ENCODE data around the gene FZD1.
"Not testable (repeated sequence)": the region's sequence is repeated elsewhere in the genome, so short reads cannot be mapped to it uniquely, and the experiment has no call there.

The FZD1 gene

DNA sequence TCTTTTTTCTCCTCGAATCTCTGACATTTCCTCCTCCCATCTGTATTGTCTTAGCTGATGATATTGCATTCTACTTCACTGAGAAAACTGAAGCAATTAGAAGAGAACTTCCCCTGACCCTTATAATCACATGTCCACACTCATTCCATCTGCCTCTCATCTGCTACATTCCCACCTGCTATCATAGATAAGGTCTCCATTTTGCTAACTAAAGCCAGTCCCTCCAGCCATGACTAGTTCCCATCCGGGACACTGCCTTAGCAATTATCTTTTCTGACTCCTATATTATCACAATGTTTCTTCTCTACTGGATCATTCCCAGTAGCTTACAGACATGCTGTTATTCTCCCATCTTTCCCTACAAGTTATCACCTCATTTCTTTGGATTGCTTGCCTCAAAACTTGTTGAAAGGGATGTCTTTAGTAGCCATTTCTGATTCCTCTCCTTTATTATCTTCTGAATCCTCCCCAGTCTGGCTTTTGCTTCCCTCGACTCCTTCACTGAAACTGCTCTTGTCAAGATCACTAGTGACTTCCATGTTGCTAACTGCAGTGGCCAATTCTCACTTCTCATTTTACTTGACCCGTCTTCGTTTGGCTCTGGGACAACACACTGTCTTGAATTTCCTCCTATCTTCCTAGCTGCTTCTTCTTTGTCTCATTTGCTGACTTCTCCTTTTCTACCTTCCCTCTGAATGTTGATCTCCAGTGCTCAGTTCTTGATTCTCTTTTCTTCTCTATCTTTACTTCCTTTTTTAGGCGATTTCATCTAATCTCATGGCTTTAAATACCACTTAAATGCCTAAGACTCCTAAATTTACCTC, 35.9 kb downstream of the FZD1 start:
- DNase-seq, result no peak

DNA sequence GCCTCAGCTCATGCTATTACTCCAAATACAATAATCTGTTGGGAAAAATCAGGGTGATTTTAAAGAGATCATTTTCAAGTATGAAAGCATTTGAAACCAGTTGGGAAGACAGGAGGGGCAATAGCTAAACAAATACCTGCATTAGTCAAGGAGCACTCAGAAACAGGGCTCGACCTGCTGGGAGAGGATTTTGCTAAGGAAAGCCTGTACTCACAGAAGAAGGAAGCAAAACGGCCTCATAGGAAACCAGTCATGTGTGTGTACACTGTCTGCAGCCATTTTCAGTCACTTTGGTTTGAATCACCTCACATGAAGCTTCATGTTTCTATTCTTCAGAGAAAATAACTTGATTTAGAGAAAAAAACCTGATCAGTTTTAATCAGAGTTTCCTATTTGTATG, 38.6 kb downstream of the FZD1 start:
- DNase-seq, result no peak

DNA sequence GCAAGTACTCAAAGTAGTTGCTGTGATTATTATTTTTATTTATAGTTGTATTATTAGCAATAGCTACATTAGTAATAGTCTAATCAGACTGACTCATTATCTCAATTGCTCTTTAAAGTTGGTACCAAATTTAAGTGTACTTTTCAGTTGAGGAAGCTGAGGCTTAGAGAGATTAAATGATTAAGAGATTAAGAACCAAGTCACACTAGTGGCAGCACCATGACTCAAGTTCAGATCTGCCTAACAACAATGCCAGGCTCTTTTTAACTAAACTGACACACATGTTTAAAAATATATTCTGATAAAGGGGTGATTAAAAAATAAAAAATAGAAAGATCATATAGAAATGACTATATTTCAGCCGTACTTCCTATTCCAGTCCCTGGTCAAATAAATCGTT, 42.0 kb downstream of the FZD1 start:
- DNase-seq, result no peak

DNA sequence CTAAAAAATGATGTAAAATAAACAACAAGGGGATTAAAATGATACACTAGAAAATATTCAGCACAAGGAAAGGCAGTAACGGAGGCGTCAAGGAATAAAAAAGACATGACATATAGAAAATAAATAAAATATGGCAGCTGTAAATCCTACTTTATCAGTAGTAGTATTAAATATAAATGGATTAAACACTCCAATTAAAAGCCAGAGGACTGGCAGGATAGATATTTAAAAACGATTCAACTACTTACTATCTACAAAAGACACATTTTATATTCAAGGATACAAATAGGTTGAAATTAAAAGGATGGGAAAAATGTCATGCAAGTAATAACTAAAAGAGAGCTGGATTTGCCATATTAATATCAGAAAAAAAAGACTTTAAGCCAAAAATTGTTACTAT, 43.2 kb downstream of the FZD1 start:
- DNase-seq, result no peak

DNA sequence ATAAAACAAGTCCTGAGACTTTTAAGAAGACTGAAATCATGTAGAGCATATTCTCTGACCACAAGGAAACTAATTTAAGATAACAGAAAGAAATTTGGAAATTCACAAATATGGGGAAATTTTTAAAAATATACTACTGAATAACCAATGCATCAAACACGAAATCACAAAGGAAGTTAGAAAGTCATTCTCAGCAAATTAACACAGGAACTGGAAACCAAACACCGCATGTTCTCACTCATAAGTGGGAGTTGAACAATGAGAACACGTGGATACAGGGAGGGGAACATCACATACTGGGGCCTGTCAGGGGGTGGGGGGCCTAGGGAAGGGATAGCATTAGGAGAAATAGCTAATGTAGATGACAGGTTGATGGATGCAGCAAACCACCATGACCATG, 44.0 kb downstream of the FZD1 start:
- DNase-seq, result not testable (repeated sequence)

DNA sequence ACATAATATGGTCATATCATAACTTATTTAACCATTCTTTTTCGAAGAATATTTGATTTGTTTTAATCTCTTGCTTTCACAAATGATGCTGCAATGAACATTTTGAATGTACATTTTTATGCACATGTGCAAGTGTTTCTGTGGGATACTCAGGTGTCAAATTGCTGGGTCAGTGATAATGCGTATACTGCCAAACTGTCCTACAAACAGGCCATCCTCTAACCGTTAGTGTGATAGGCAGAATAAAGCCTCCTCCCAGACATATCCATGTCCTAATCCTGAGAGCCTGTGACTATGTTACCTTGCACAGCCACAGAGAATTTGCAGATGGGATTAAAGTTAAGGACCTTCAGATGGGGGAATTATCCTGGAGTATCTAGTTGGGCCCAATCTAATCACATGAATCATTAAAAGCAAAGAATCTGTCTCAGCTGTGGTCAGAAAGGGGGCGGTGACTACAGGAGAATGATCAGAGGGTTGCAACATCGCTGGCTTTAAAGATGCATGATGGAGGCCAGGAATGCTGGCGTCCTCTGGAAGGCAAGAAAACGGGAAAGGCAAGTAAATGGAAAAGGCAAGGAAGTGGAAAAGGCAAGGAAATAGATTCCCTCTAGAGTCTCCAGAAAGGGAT, 46.7 kb downstream of the FZD1 start:
- DNase-seq, result no peak

DNA sequence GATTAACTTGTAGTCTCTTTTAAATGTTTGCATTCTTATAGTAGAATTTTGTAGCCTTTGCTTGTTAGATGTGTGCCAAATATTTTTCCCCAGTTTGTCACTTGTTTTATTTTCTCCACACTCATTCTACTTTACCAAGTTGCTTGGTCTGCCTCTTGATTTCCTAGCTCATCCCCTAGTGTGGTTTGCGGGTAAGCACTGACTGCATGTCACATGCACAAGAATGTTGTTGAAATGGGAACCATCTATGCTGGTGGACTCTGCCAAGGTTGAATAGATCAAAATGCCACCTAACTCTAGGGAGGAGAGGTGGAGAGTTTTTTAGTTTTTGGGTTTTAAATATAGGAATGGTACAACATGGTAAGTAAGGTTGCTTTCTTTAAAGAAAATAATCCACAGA, 47.6 kb downstream of the FZD1 start:
- DNase-seq, result no peak

DNA sequence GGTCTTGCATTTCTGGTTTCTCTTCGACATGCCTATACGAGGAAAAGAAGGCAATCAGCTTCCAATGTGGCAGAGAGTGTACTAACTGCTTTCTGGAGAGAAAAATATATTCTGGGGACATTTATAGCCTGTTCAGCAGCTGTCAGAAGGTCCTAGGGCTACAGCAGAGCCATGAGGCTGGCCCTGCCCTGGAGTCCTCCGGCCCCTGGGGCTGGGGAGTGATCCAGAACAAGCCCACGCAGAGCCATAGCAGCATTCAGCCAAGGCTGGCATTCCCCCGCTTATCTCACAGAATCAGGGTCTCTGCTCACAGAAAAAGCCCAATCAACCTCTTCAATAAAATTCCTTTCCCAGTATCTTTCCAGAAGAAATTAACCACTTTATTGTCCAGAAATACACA, 48.9 kb downstream of the FZD1 start:
- no peak for DNase-seq

DNA sequence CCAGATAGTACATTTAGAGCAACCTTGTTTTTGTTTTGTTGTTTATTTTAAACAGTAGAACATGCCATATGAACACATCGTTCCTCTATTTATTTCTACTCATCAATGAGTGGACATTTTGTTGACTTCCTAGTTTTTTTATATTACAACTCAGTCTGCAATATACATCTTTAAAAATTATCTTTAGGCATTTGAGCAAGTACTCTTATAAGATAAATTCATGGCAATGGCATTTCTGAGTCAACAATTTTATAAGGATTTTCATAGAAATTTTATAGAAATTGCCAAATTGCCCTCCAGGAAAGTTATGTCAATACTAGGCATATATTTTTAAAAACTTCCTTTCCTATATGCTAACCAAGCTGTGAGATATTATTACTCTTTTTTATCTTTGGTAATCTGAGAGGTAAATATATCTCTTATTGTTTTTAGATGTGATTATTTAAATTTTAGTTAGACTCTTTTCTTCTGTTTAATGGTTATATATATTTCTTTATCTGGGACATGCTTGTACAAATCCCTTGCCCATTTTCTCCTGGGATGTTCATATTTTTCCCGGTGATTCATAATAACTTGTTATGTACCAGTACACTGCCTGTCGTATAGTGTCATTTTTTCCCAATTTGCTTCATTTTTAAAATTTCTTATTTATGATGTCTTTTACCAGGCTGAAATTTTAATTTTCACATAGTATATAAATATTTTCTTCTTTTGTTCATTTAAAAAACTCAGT, 50.5 kb downstream of the FZD1 start:
- no peak for DNase-seq

DNA sequence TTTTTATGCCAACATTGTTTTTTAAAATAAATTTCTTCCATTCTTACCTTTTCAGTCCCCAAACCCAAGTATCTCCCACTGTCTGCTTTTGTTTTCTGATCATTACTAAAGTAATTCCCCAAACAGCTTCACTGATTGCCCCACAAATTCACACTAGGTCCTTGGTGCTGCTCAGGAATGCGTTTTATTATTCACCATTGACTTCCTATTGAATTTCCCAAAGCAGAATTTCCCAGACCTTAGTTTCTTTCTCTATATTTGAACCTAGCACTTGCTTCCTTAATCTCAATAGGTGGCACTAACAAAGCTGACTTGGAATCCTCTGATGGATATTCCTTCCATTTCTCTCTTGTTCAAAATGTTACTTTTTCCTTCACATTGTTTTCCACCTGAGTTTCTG, 52.2 kb downstream of the FZD1 start:
- no peak for DNase-seq

DNA sequence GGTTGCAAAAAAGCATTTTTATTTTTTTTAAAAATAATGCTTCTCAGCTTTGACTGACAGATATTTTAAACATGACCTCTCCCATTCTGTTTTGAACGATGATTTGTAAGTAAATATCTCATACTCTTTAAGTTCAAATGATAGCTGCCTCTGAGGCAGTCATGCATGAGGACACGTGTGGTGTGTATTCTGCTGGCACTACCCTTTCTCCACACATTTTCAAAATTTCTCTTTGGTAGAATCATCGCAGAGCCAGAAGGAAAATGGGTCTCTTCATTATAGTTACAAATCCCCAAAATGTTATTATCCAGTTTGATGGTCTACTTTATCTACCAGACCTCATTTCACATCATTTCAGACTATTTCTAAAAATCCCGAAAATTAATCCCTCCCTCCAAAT, 55.1 kb downstream of the FZD1 start:
- DNase-seq, result no peak

DNA sequence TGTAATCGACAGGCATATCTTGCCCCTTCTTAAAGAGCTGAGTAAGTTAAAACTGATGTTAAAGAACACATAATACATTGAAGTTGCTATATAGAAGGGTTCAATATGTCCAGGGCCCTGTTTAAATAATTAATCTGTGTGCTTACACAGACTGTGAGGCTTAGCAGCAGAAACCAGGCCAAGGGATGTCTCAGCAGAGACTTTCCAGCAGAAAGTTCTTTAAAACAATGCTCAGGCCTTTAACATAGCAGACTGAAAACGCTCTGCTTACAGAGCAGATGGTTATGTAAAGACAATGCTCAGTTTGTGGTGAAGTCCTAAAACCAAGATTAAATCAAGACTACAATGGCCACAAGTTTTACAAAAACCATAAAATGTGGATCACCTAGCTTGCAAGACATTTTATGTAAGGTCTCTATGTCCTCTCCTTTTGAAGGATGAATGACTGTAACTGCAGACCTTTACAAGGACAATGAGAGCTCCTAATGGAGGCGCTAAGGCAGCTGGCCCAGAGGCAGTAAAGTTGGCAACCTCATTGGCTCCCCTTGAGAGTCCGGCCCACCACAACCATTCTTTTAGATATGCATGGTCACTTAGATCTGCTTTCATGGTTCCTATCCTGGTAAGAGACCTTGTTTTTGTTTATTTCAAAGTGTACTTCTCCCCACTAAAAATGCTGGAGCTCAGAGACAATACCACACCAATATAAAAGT, 56.3 kb downstream of the FZD1 start:
- no peak for DNase-seq
